ENCODE data around the gene TMEM161A.

TMEM161A gene

GRCh38 chr19:19096641-19097627 lies 41.3 kb downstream of the TMEM161A start:
- no peak for DNase-seq

GRCh38 chr19:19095691-19096090 lies 42.6 kb downstream of the TMEM161A start:
- DNase-seq: no peak

GRCh38 chr19:19094513-19094912 lies 43.8 kb downstream of the TMEM161A start:
- no peak for DNase-seq

GRCh38 chr19:19087676-19088075 lies 50.6 kb downstream of the TMEM161A start:
- DNase-seq: no peak

GRCh38 chr19:19083413-19084178 lies 54.7 kb downstream of the TMEM161A start:
- no peak for DNase-seq

- DNase-seq: no peak
These were observed 56.6 kb downstream of the TMEM161A start for GRCh38 chr19:19081642-19082151.

- DNase-seq: no peak
These were observed 58.7 kb downstream of the TMEM161A start for GRCh38 chr19:19079571-19079970.

- no peak for DNase-seq
These were observed 59.5 kb downstream of the TMEM161A start for GRCh38 chr19:19078801-19079200.

- DNase-seq: no peak
These were observed 61.2 kb downstream of the TMEM161A start for GRCh38 chr19:19077103-19077502.

GRCh38 chr19:19076476-19076875 lies 61.8 kb downstream of the TMEM161A start:
- DNase-seq: no peak

GRCh38 chr19:19075126-19075525 lies 63.2 kb downstream of the TMEM161A start:
- no peak for DNase-seq

GRCh38 chr19:19074196-19074882 lies 63.9 kb downstream of the TMEM161A start:
- DNase-seq: no peak

GRCh38 chr19:19071897-19072296 lies 66.4 kb downstream of the TMEM161A start:
- DNase-seq: no peak

Data from fibroblast of skin of back (primary cell).